GM18951 (cell line): ENCODE data around the gene BPI.
"Not testable (repeated sequence)": the region's sequence is repeated elsewhere in the genome, so short reads cannot be mapped to it uniquely, and the experiment has no call there.

Source experiments
- POLR2A ChIP-seq: IDR thresholded peaks from 4 replicates; pipeline ENCODE4 v1.6.1; 2011; ENCODE audit warnings: mild to moderate bottlenecking; ENCODE audit not compliant: insufficient read length, insufficient read depth; ENCODE audit errors: extremely low read depth
- in situ Hi-C: fragments of 300-500 bp; cut with MboI; formaldehyde crosslinking; loops from one replicate; pipeline ENCODE4 v1.12.0; 2022; ENCODE audit warnings: low sequenced_read_pairs, mixed read lengths, inconsistent platforms; ENCODE audit not compliant: unreplicated experiment

BPI gene

GRCh38 chr20:38303908-38304379 lies at the start of gene BPI:
Gene BPI, plus strand, starts transcription at chr20:38304156. Its CDS starts 68 bp downstream, at chr20:38304224.
- in situ Hi-C loops, result no loop called here
- TF ChIP-seq POLR2A, result no peak

GRCh38 chr20:38254621-38255020 lies 49.3 kb upstream of the BPI start:
- in situ Hi-C loops, result not testable (repeated sequence)

- in situ Hi-C loops, result no loop called here
- TF ChIP-seq POLR2A, result no peak
These were observed 48.6 kb upstream of the BPI start for GRCh38 chr20:38255393-38255792.

- in situ Hi-C loops, result no loop called here
These were observed 47.9 kb upstream of the BPI start for GRCh38 chr20:38256021-38256420.

GRCh38 chr20:38256966-38257365 lies 47.0 kb upstream of the BPI start:
- in situ Hi-C loops, result no loop called here
- TF ChIP-seq POLR2A, result no peak

More at GRCh38 chr20:38256021-38256420, 47.9 kb upstream of the BPI start:
- no peak for TF ChIP-seq POLR2A

- TF ChIP-seq POLR2A, result no peak
- in situ Hi-C loops, result no loop called here
These were observed 45.3 kb upstream of the BPI start for GRCh38 chr20:38258545-38259215.

- in situ Hi-C loops, result no loop called here
- TF ChIP-seq POLR2A, result no peak
These were observed 44.0 kb upstream of the BPI start for GRCh38 chr20:38260025-38260377.

- in situ Hi-C loops, result no loop called here
These were observed 43.4 kb upstream of the BPI start, which contains the start of gene KIAA1755 for GRCh38 chr20:38260378-38261053. Gene KIAA1755, minus strand, starts transcription at chr20:38260735. Its CDS starts 235 bp downstream, at chr20:38260500.

GRCh38 chr20:38261054-38261390 lies 42.9 kb upstream of the BPI start:
- no peak for TF ChIP-seq POLR2A
- in situ Hi-C loops, result no loop called here

More at GRCh38 chr20:38260378-38261053, 43.4 kb upstream of the BPI start, which contains the start of gene KIAA1755:
- TF ChIP-seq POLR2A, result no peak

- no peak for TF ChIP-seq POLR2A
- in situ Hi-C loops, result no loop called here
These were observed 41.0 kb upstream of the BPI start for GRCh38 chr20:38262931-38263330.

- in situ Hi-C loops, result no loop called here
- no peak for TF ChIP-seq POLR2A
These were observed 37.5 kb upstream of the BPI start for GRCh38 chr20:38266426-38266825.

GRCh38 chr20:38267296-38267695 lies 36.7 kb upstream of the BPI start:
- no peak for TF ChIP-seq POLR2A
- in situ Hi-C loops, result no loop called here

GRCh38 chr20:38267901-38268514 lies 35.9 kb upstream of the BPI start:
- TF ChIP-seq POLR2A, result no peak
- in situ Hi-C loops, result no loop called here

- in situ Hi-C loops, result no loop called here
- TF ChIP-seq POLR2A, result no peak
These were observed 34.9 kb upstream of the BPI start for GRCh38 chr20:38269040-38269439.
